ENCODE measurements around the gene ATP9A. TPM values are rescaled to one million over a fixed set of nuclear protein-coding genes. Genes with fewer than 3 reads are reported as not detected.
"Not testable (repeated sequence)": the region's sequence is repeated elsewhere in the genome, so short reads cannot be mapped to it uniquely, and the experiment has no call there.

Gene ATP9A
- polyA plus RNA-seq, 1 donor from 2014 or later = 56.1 TPM

DNA sequence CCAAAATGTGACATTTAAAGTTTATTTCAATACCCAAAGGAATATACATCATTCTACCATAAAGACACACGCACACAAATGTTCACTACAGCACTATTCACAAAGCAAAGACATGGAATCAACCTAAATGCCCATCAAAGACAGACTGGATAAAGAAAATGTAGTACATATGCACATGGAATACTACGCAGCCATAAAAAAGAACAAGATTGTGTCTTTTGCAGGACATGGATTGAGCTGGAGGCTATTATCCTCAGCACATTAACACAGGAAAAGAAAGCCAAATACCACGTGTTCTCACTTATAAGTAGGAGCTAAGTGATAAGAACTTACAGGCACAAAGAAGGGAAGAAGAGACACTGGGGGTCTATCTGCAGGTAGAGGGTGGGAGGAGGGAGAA lies 22.4 kb downstream of the ATP9A start:
- no peak overlapping the region for H3K27ac ChIP-seq (ENCODE audit: low read length)

DNA sequence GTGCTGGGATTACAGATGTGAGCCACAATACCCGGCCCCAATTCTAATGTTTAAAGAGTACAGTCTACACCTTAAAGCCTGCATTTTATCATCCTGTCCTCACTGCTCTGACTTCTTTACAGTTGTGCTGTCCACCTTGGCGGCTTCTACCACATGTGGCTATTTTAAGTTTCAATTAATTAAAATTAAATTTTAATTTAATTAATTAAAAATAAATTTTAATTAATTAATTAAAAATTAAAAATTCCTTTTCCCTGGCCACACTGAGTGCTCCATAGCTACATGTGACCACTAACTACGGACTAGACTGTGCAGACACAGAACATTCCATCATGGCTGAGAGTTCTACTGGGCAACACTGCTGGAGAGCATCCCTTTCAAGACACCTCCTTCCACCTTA lies 27.4 kb downstream of the ATP9A start:
- no peak overlapping the region for H3K4me2 ChIP-seq (ENCODE audit: low read length)
- no peaks in the 10 kb centered on the region for H3K27me3 ChIP-seq (ENCODE audit: insufficient read depth, low read depth, low read length)
- no peaks in the 10 kb centered on the region for H3K9me2 ChIP-seq (ENCODE audit: insufficient read depth, low read length)
- no peak overlapping the region for H3K4me3 ChIP-seq (ENCODE audit: low read length)
- H4K20me1 ChIP-seq (ENCODE audit: insufficient read depth) = no peaks in the 10 kb centered on the region
- H3K9me3 ChIP-seq (ENCODE audit: low read length) = no peaks in the 10 kb centered on the region
- no peak overlapping the region for H3K9ac ChIP-seq (ENCODE audit: low read length)
- H3K36me3 ChIP-seq (ENCODE audit: insufficient read depth, low read length) = no peaks in the 10 kb centered on the region
- H3K79me2 ChIP-seq (replicated peaks; ENCODE audit: insufficient read depth, low read length) = peaks cover 12% of the 10 kb centered on the region
- TF ChIP-seq RAD21 (conservative IDR thresholded peaks at IDR 0.05) (no peak), EZH2 (IDR thresholded peaks at IDR 0.05; ENCODE audit: borderline replicate concordance, insufficient read depth, low read length, poor library complexity, severe bottlenecking) (no peak)
- no peak overlapping the region for H2AFZ ChIP-seq (ENCODE audit: low read depth, low read length)
- no peak overlapping the region for H3K27ac ChIP-seq (ENCODE audit: low read length)
- no peaks in the 10 kb centered on the region for H3F3A ChIP-seq (ENCODE audit: insufficient read depth, low read length, poor library complexity, severe bottlenecking)

More for the DNA sequence above, 22.4 kb downstream of the ATP9A start:
- H2AFZ ChIP-seq (ENCODE audit: low read depth, low read length) = no peak overlapping the region
- H3K9me3 ChIP-seq (ENCODE audit: low read length) = no peaks in the 10 kb centered on the region
- H3K9ac ChIP-seq (ENCODE audit: low read length) = no peak overlapping the region
- no peaks in the 10 kb centered on the region for H3K27me3 ChIP-seq (ENCODE audit: insufficient read depth, low read depth, low read length)
- no peak overlapping the region for H3K4me3 ChIP-seq (ENCODE audit: low read length)
- H3K9me2 ChIP-seq (ENCODE audit: insufficient read depth, low read length) = no peaks in the 10 kb centered on the region
- H3K36me3 ChIP-seq (ENCODE audit: insufficient read depth, low read length) = no peaks in the 10 kb centered on the region
- no peaks in the 10 kb centered on the region for H4K20me1 ChIP-seq (ENCODE audit: insufficient read depth)
- TF ChIP-seq EP300 (conservative IDR thresholded peaks at IDR 0.05; ENCODE audit: poor library complexity, severe bottlenecking) (no peak), SMC3 (conservative IDR thresholded peaks at IDR 0.05; ENCODE audit: poor library complexity) (no peak)
- no peak overlapping the region for H3K4me2 ChIP-seq (ENCODE audit: low read length)
- peaks cover 23% of the 10 kb centered on the region for H3K79me2 ChIP-seq (replicated peaks; ENCODE audit: insufficient read depth, low read length)
- H3F3A ChIP-seq (ENCODE audit: insufficient read depth, low read length, poor library complexity, severe bottlenecking) = no peaks in the 10 kb centered on the region

- not testable (repeated sequence) for H2AFZ ChIP-seq (ENCODE audit: low read depth, low read length); H3K4me3 ChIP-seq (ENCODE audit: low read length); H3K27ac ChIP-seq (ENCODE audit: low read length); H3K9me3 ChIP-seq (ENCODE audit: low read length); H3K9ac ChIP-seq (ENCODE audit: low read length); H4K20me1 ChIP-seq (ENCODE audit: insufficient read depth); H3K4me2 ChIP-seq (ENCODE audit: low read length); H3K36me3 ChIP-seq (ENCODE audit: insufficient read depth, low read length); H3K79me2 ChIP-seq (replicated peaks; ENCODE audit: insufficient read depth, low read length); H3K9me2 ChIP-seq (ENCODE audit: insufficient read depth, low read length); H3F3A ChIP-seq (ENCODE audit: insufficient read depth, low read length, poor library complexity, severe bottlenecking); H3K27me3 ChIP-seq (ENCODE audit: insufficient read depth, low read depth, low read length)
These were observed 27.9 kb downstream of the ATP9A start for GRCh38 chr20:51740308-51740707.

- no peaks in the 10 kb centered on the region for H3K9me3 ChIP-seq (ENCODE audit: low read length)
- H3K36me3 ChIP-seq (ENCODE audit: insufficient read depth, low read length) = no peaks in the 10 kb centered on the region
- no peaks in the 10 kb centered on the region for H3K27me3 ChIP-seq (ENCODE audit: insufficient read depth, low read depth, low read length)
- no peaks in the 10 kb centered on the region for H3K9me2 ChIP-seq (ENCODE audit: insufficient read depth, low read length)
- no peak overlapping the region for H3K4me3 ChIP-seq (ENCODE audit: low read length)
- H3F3A ChIP-seq (ENCODE audit: insufficient read depth, low read length, poor library complexity, severe bottlenecking) = no peaks in the 10 kb centered on the region
- peaks cover 5% of the 10 kb centered on the region for H3K79me2 ChIP-seq (replicated peaks; ENCODE audit: insufficient read depth, low read length)
- no peaks in the 10 kb centered on the region for H4K20me1 ChIP-seq (ENCODE audit: insufficient read depth)
- no peak overlapping the region for H3K27ac ChIP-seq (ENCODE audit: low read length)
- H3K9ac ChIP-seq (ENCODE audit: low read length) = no peak overlapping the region
- no peak overlapping the region for H2AFZ ChIP-seq (ENCODE audit: low read depth, low read length)
- TF ChIP-seq POLR2AphosphoS5 (IDR thresholded peaks at IDR 0.05) (no peak), EZH2 (IDR thresholded peaks at IDR 0.05; ENCODE audit: borderline replicate concordance, insufficient read depth, low read length, poor library complexity, severe bottlenecking) (no peak), TAF1 (IDR thresholded peaks at IDR 0.05; ENCODE audit: low read depth) (no peak), RAD21 (conservative IDR thresholded peaks at IDR 0.05) (no peak), SMC3 (conservative IDR thresholded peaks at IDR 0.05; ENCODE audit: poor library complexity) (no peak), EP300 (conservative IDR thresholded peaks at IDR 0.05; ENCODE audit: poor library complexity, severe bottlenecking) (no peak), CTCF (IDR thresholded peaks at IDR 0.05; ENCODE audit: poor library complexity, severe bottlenecking) (no peak), MXI1 (conservative IDR thresholded peaks at IDR 0.05; ENCODE audit: poor library complexity, severe bottlenecking) (no peak)
- TF ChIP-seq, protein P1, sequence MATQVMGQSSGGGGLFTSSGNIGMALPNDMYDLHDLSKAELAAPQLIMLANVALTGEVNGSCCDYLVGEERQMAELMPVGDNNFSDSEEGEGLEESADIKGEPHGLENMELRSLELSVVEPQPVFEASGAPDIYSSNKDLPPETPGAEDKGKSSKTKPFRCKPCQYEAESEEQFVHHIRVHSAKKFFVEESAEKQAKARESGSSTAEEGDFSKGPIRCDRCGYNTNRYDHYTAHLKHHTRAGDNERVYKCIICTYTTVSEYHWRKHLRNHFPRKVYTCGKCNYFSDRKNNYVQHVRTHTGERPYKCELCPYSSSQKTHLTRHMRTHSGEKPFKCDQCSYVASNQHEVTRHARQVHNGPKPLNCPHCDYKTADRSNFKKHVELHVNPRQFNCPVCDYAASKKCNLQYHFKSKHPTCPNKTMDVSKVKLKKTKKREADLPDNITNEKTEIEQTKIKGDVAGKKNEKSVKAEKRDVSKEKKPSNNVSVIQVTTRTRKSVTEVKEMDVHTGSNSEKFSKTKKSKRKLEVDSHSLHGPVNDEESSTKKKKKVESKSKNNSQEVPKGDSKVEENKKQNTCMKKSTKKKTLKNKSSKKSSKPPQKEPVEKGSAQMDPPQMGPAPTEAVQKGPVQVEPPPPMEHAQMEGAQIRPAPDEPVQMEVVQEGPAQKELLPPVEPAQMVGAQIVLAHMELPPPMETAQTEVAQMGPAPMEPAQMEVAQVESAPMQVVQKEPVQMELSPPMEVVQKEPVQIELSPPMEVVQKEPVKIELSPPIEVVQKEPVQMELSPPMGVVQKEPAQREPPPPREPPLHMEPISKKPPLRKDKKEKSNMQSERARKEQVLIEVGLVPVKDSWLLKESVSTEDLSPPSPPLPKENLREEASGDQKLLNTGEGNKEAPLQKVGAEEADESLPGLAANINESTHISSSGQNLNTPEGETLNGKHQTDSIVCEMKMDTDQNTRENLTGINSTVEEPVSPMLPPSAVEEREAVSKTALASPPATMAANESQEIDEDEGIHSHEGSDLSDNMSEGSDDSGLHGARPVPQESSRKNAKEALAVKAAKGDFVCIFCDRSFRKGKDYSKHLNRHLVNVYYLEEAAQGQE (IDR thresholded peaks at IDR 0.05; ENCODE audit: borderline replicate concordance) = no peak
- no peak overlapping the region for H3K4me2 ChIP-seq (ENCODE audit: low read length)
These were observed 28.4 kb downstream of the ATP9A start for GRCh38 chr20:51739722-51740249.

Data from neural cell (in vitro differentiated cells).